ENCODE results near the gene PDHX. TPM values are rescaled to one million over a fixed set of nuclear protein-coding genes. Genes with fewer than 3 reads are reported as not detected.
A peak's percentile ranks its signal among the peaks of the same experiment; 100 is the strongest.

Gene PDHX
- total and polyA plus RNA-seq, 2 of the 4 experiments (the other 2 are of a cell fraction), result 19.8 to 26.7 TPM

- Histone ChIP-seq H3K23ac (ENCODE audit: low read depth, low read length) (no peak overlapping the region), H4K8ac (ENCODE audit: low read depth in 2 of 2, low read length in 2 of 2) (no peak overlapping the region), H2BK20ac (ENCODE audit: low read depth, low read length) (no peak overlapping the region), H3K4me2 (ENCODE audit: low read depth, low read length) (no peak overlapping the region), H2BK120ac (ENCODE audit: low read depth, low read length) (no peak overlapping the region), H4K20me1 (ENCODE audit: insufficient read depth, low read length) (no peaks in the 10 kb centered on the region), H3K14ac (replicated peaks; ENCODE audit: low read depth, low read length) (peak overlapping the region; percentile 69; the same call in 1 of the 2 replicates), H3K18ac (ENCODE audit: low read depth, low read length) (no peak overlapping the region), H2BK15ac (ENCODE audit: low read depth, low read length) (no peak overlapping the region), H2BK5ac (ENCODE audit: low read depth, low read length, poor library complexity, severe bottlenecking) (no peak overlapping the region), H3K9me3 (ENCODE audit: control insufficient read depth, insufficient read depth, low read length) (no peaks in the 10 kb centered on the region; the same call in 1 of the 2 replicates), H2AK9ac (replicated peaks; ENCODE audit: low read depth, low read length, poor library complexity) (no peak overlapping the region), H3K4me3 (ENCODE audit: insufficient read depth, low read depth, low read length) (no peak overlapping the region), H4K5ac (ENCODE audit: low read depth, low read length) (no peak overlapping the region), H3K9me1 (ENCODE audit: insufficient read depth, low read length) (no peaks in the 10 kb centered on the region; the same call in 1 of the 2 replicates), H2AK5ac (ENCODE audit: low read depth, low read length) (peak overlapping the region; percentile 21; the same call in 1 of the 2 replicates), H3K36me3 (ENCODE audit: control insufficient read depth, insufficient read depth, low read length) (no peaks in the 10 kb centered on the region), H3K4ac (ENCODE audit: low read depth, low read length) (no peak overlapping the region), H3K27ac (ENCODE audit: insufficient read depth, low read length) (no peak overlapping the region), H3K79me1 (ENCODE audit: low read depth in 1 of 2, low read length in 2 of 2) (no peaks in the 10 kb centered on the region), H3K4me1 (ENCODE audit: control insufficient read depth, insufficient read depth, low read length) (no peaks in the 10 kb centered on the region; the same call in 1 of the 2 replicates), H3K9ac (ENCODE audit: low read depth, low read length) (no peak overlapping the region), H2AFZ (replicated peaks; ENCODE audit: low read length, poor library complexity) (no peak overlapping the region), H3K56ac (ENCODE audit: extremely low read depth, insufficient read depth, low read length) (no peak overlapping the region), H4K91ac (ENCODE audit: insufficient read depth, low read depth, low read length) (no peak overlapping the region), H3K27me3 (ENCODE audit: control insufficient read depth, insufficient read depth, low read length) (no peaks in the 10 kb centered on the region)
- dilution Hi-C loops (cut with HindIII; ENCODE audit: low sequenced_read_pairs, unreplicated experiment), result no loop called here
- intact Hi-C loops (cut with micrococcal nuclease), result no loop called here
- DNase-seq, result no peak
- ChIA-PET CTCF (no interaction called here), POLR2A (ENCODE audit: unreplicated experiment) (no interaction called here)
- no CpG with 5 or more reads among the region's 1 CpG for WGBS, 2 experiments (ENCODE audit: extremely low coverage in 2 of 2, insufficient read length in 1 of 2)
- in situ Hi-C loops (cut with MboI; ENCODE audit: low sequenced_read_pairs), result no loop called here
- TF ChIP-seq FOS (IDR thresholded peaks at IDR 0.05; ENCODE audit: low read depth, low read length), result no peak
- TF ChIP-seq CEBPB (IDR thresholded peaks at IDR 0.05; ENCODE audit: low read depth, low read length), result peak; percentile 36; the same call in 1 of the 2 replicates
- TF ChIP-seq RFX5 (IDR thresholded peaks at IDR 0.05; ENCODE audit: low read depth, low read length), result no peak
- TF ChIP-seq MXI1 (IDR thresholded peaks at IDR 0.05; ENCODE audit: borderline replicate concordance, low read depth, low read length), result no peak
- BruUV-seq (replicated peaks), result no TSS peak
- no peak; the same call in 1 of the 2 replicates for ATAC-seq (ENCODE audit: low read depth)
These were observed 127.5 kb downstream of the PDHX start for GRCh38 chr11:35043936-35044335.
